ENCODE data around the gene FBXO4. TPM values are rescaled to one million over a fixed set of nuclear protein-coding genes. Genes with fewer than 3 reads are reported as not detected.
A peak's percentile ranks its signal among the peaks of the same experiment; 100 is the strongest.

Gene FBXO4
- total RNA-seq, 6 experiments from 2014 or later, result 5.1 to 14.6 (median 6.3) TPM

- no peaks in the 10 kb centered on the region for H3K4me1 ChIP-seq
- intact Hi-C loops (cut with DNase I), result no loop called here
- whole genome bisulfite sequencing (ENCODE audit: insufficient coverage, low coverage, low lambda C conversion rate, missing lambda C conversion rate), result 93% methylated on average over 2 of the region's 2 CpGs
- DNase-seq (no peak), ATAC-seq (no peak)
- H3K4me3 ChIP-seq, result no peak overlapping the region
- no peaks in the 10 kb centered on the region for H3K9me3 ChIP-seq
- no peaks in the 10 kb centered on the region for H3K27me3 ChIP-seq
- TF ChIP-seq POLR2A (IDR thresholded peaks at IDR 0.05), result no peak
- no peak overlapping the region for H3K27ac ChIP-seq
- H3K36me3 ChIP-seq, result peaks cover 0 to 61% (median 8%) of the 10 kb centered on the region in 4 donors
Measured at GRCh38 chr5:41918105-41918504, 7.0 kb upstream of the FBXO4 start.

GRCh38 chr5:41921166-41921565 is 3.9 kb upstream of the FBXO4 start:
- 100% methylated on average over 1 of the region's 1 CpG for WGBS (ENCODE audit: insufficient coverage, low coverage, low lambda C conversion rate, missing lambda C conversion rate)
- DNase-seq (no peak), ATAC-seq (no peak)
- no peak for TF ChIP-seq CTCF (IDR thresholded peaks at IDR 0.05)
- TF ChIP-seq POLR2A (IDR thresholded peaks at IDR 0.05), result no peak
- Histone ChIP-seq H3K36me3 (peaks cover 0 to 34% (median 6%) of the 10 kb centered on the region in 4 donors), H3K9me3 (no peaks in the 10 kb centered on the region), H3K27ac (no peak overlapping the region), H3K4me3 (no peak overlapping the region), H3K27me3 (no peaks in the 10 kb centered on the region), H3K4me1 (peaks cover 0 to 9% (median 0%) of the 10 kb centered on the region in 4 donors)
- intact Hi-C loops (cut with DNase I), result no loop called here

- H3K27me3 ChIP-seq, result no peaks in the 10 kb centered on the region
- WGBS (ENCODE audit: insufficient coverage, low coverage, low lambda C conversion rate, missing lambda C conversion rate), result 63% methylated on average over 1 of the region's 1 CpG
- ATAC-seq, result no peak
- DNase-seq, result no peak
- H3K36me3 ChIP-seq, result peaks cover 0 to 28% (median 6%) of the 10 kb centered on the region in 4 donors
- intact Hi-C loops (cut with DNase I), result no loop called here
- H3K4me1 ChIP-seq, result peaks cover 0 to 13% (median 0%) of the 10 kb centered on the region in 4 donors
- no peaks in the 10 kb centered on the region for H3K9me3 ChIP-seq
- no peak overlapping the region for H3K27ac ChIP-seq
- no peak overlapping the region for H3K4me3 ChIP-seq
- TF ChIP-seq POLR2A (IDR thresholded peaks at IDR 0.05) (no peak), CTCF (IDR thresholded peaks at IDR 0.05) (no peak)
Measured at GRCh38 chr5:41921874-41922273, 3.2 kb upstream of the FBXO4 start.

- WGBS (ENCODE audit: insufficient coverage, low coverage, low lambda C conversion rate, missing lambda C conversion rate), result 68% methylated on average over 4 of the region's 4 CpGs
- Histone ChIP-seq H3K36me3 (peaks cover 0 to 5% (median 0%) of the 10 kb centered on the region in 4 donors), H3K9me3 (no peaks in the 10 kb centered on the region), H3K27me3 (no peaks in the 10 kb centered on the region), H3K4me3 (peak overlapping the region; percentile 67 to 81 (median 73)), H3K27ac (peak overlapping the region; percentile 90 to 95 (median 93)), H3K4me1 (peaks cover 0 to 13% (median 0%) of the 10 kb centered on the region in 4 donors)
- intact Hi-C loops (cut with DNase I), result no loop called here
- no peak for DNase-seq
- ATAC-seq, result no peak
- TF ChIP-seq POLR2A (IDR thresholded peaks at IDR 0.05), result no peak
Measured at GRCh38 chr5:41924526-41924871, 582 bp upstream of the FBXO4 start.

GRCh38 chr5:41925555-41925951 is 472 bp downstream of the FBXO4 start:
- TF ChIP-seq CTCF (IDR thresholded peaks at IDR 0.05) (no peak), POLR2A (IDR thresholded peaks at IDR 0.05) (no peak)
- Histone ChIP-seq H3K4me1 (peaks cover 0 to 13% (median 0%) of the 10 kb centered on the region in 4 donors), H3K27ac (peak overlapping the region; percentile 90 to 95 (median 93)), H3K36me3 (no peaks in the 10 kb centered on the region), H3K9me3 (no peaks in the 10 kb centered on the region), H3K4me3 (peak overlapping the region; percentile 67 to 81 (median 73)), H3K27me3 (no peaks in the 10 kb centered on the region)
- intact Hi-C loops (cut with DNase I), result no loop called here
- WGBS (ENCODE audit: insufficient coverage, low coverage, low lambda C conversion rate, missing lambda C conversion rate), result 0% methylated on average over 5 of the region's 18 CpGs
- ATAC-seq (peak in 3 of 4 donors; percentile 40 to 54 (median 48)), DNase-seq (peak in 2 of 3 donors; percentile 37 to 55)
